ENCODE results near the gene RTL10.

GRCh38 chr22:19815093-19815822 is 39.4 kb downstream of the RTL10 start:
- TF ChIP-seq CTCF (IDR thresholded peaks at IDR 0.05) (no peak), POLR2A (IDR thresholded peaks at IDR 0.05) (no peak)
